GM23338 (cell line): ENCODE measurements around the gene GFRA3. TPM values are rescaled to one million over a fixed set of nuclear protein-coding genes. Genes with fewer than 3 reads are reported as not detected.

Source experiments
- ATAC-seq: fragments of 200-7000 bp; cut with Tn5 transposase; 3 replicates; pipeline ENCODE4 v1.9.1; 2020
- DNase-seq: peaks from one replicate; pipeline ENCODE4 v3.0.0-alpha.2; 2015; ENCODE audit warnings: low spot score
- H2AFZ ChIP-seq: fragments of 200-600 bp; sonication (generic); 2 replicates; pipeline ENCODE4 v1.8.0; 2016; ENCODE audit warnings: antibody characterized with exemption, mild to moderate bottlenecking, moderate library complexity
- H3F3A ChIP-seq: fragments of 200-600 bp; sonication (generic); replicated peaks from 2 replicates; pipeline ENCODE4 v1.8.0; 2017; ENCODE audit warnings: antibody characterized with exemption, mixed run types, low read depth
- H3K27ac ChIP-seq: fragments of 200-600 bp; sonication (generic); 2 replicates; pipeline ENCODE4 v1.6.1; 2016; ENCODE audit warnings: low read depth
- H3K27me3 ChIP-seq: fragments of 200-600 bp; sonication (generic); 2 replicates; pipeline ENCODE4 v1.8.0; 2016; ENCODE audit warnings: mild to moderate bottlenecking, mixed run types, moderate library complexity; ENCODE audit not compliant: insufficient read depth
- H3K36me3 ChIP-seq: fragments of 200-600 bp; sonication (generic); 2 replicates; pipeline ENCODE4 v1.8.0; 2016; ENCODE audit warnings: mild to moderate bottlenecking; ENCODE audit not compliant: insufficient read depth
- H3K4me1 ChIP-seq: fragments of 200-600 bp; sonication (generic); 2 replicates; pipeline ENCODE4 v1.8.0; 2016; ENCODE audit warnings: mild to moderate bottlenecking, moderate library complexity; ENCODE audit not compliant: insufficient read depth
- H3K4me2 ChIP-seq: fragments of 200-600 bp; sonication (generic); 2 replicates; pipeline ENCODE4 v1.7.1; 2017; ENCODE audit warnings: mixed run types
- H3K4me3 ChIP-seq: fragments of 200-600 bp; sonication (generic); 2 replicates; pipeline ENCODE4 v1.6.1; 2016; ENCODE audit warnings: mixed run types
- H3K79me2 ChIP-seq: fragments of 200-600 bp; sonication (generic); replicated peaks from 2 replicates; pipeline ENCODE4 v1.8.0; 2017; ENCODE audit warnings: mild to moderate bottlenecking; ENCODE audit not compliant: insufficient read depth
- H3K9me2 ChIP-seq: fragments of 200-600 bp; sonication (generic); 2 replicates; pipeline ENCODE4 v1.8.0; 2017; ENCODE audit not compliant: insufficient read depth
- H4K20me1 ChIP-seq: fragments of 200-600 bp; sonication (generic); replicated peaks from 2 replicates; pipeline ENCODE4 v1.8.0; 2017; ENCODE audit warnings: mild to moderate bottlenecking; ENCODE audit not compliant: insufficient read depth
- H3K27ac Mint-ChIP-seq: 2 replicates; pipeline ENCODE4 v1.8.0; 2020; ENCODE audit warnings: inconsistent platforms, mild to moderate bottlenecking, moderate library complexity, mixed read lengths
- H3K27me3 Mint-ChIP-seq: 3 replicates; pipeline ENCODE4 v1.8.0; 2022; ENCODE audit warnings: low read depth, mild to moderate bottlenecking, moderate library complexity, mixed read lengths, inconsistent platforms; ENCODE audit not compliant: insufficient read depth, poor library complexity
- H3K36me3 Mint-ChIP-seq: 3 replicates; pipeline ENCODE4 v1.8.0; 2021; ENCODE audit warnings: low read depth, mild to moderate bottlenecking, inconsistent platforms, moderate library complexity, mixed read lengths
- H3K4me1 Mint-ChIP-seq: 3 replicates; pipeline ENCODE4 v1.8.0; 2020; ENCODE audit warnings: mild to moderate bottlenecking, inconsistent platforms, mixed read lengths
- H3K4me3 Mint-ChIP-seq: 3 replicates; pipeline ENCODE4 v1.8.0; 2021; ENCODE audit warnings: moderate library complexity, mild to moderate bottlenecking, inconsistent platforms, mixed read lengths
- H3K9me3 Mint-ChIP-seq: 3 replicates; pipeline ENCODE4 v1.8.0; 2020; ENCODE audit warnings: moderate library complexity, mild to moderate bottlenecking, inconsistent platforms, mixed read lengths
- CREB1 ChIP-seq: fragments of 250-450 bp; sonication (Bioruptor Pico); IDR thresholded peaks from 2 replicates; pipeline ENCODE4 v1.5.0; 2020; ENCODE audit warnings: low read depth, mild to moderate bottlenecking, moderate library complexity
- ETS1 ChIP-seq: IDR thresholded peaks from 2 replicates; pipeline ENCODE4 v1.6.1; 2016; ENCODE audit warnings: antibody characterized with exemption
- EZH2 ChIP-seq: fragments of 200-600 bp; sonication (generic); IDR thresholded peaks from one replicate; pipeline ENCODE4 v1.8.0; 2017; ENCODE audit warnings: antibody characterized with exemption, mild to moderate bottlenecking, low read depth; ENCODE audit not compliant: unreplicated experiment
- EZH2phosphoT487 ChIP-seq: fragments of 200-600 bp; sonication (generic); IDR thresholded peaks from one replicate; pipeline ENCODE4 v1.8.1; 2018; ENCODE audit warnings: antibody characterized with exemption; ENCODE audit not compliant: unreplicated experiment
- JUNB ChIP-seq: IDR thresholded peaks from one replicate; pipeline ENCODE4 v1.6.1; 2016; ENCODE audit warnings: antibody characterized with exemption; ENCODE audit not compliant: unreplicated experiment
- NANOG ChIP-seq: IDR thresholded peaks from 2 replicates; pipeline ENCODE4 v1.6.1; 2016; ENCODE audit warnings: antibody characterized with exemption, borderline replicate concordance
- POLR2AphosphoS5 ChIP-seq: IDR thresholded peaks from 2 replicates; pipeline ENCODE4 v1.6.1; 2016; ENCODE audit warnings: antibody characterized with exemption, low read depth
- REST ChIP-seq: IDR thresholded peaks from one replicate; pipeline ENCODE4 v1.6.1; 2018; ENCODE audit warnings: antibody characterized with exemption; ENCODE audit not compliant: unreplicated experiment
- STAT1 ChIP-seq: IDR thresholded peaks from one replicate; pipeline ENCODE4 v1.6.1; 2016; ENCODE audit warnings: antibody characterized with exemption; ENCODE audit not compliant: unreplicated experiment
- ZNF114 ChIP-seq: fragments of 250-450 bp; sonication (Bioruptor Pico); IDR thresholded peaks from 2 replicates; pipeline ENCODE4 v1.5.0; 2020; ENCODE audit warnings: mild to moderate bottlenecking, moderate library complexity
- ZNF331 ChIP-seq: fragments of 250-450 bp; sonication (Bioruptor Pico); IDR thresholded peaks from 2 replicates; pipeline ENCODE4 v1.5.0; 2020; ENCODE audit warnings: low read depth, mild to moderate bottlenecking, moderate library complexity
- polyA plus RNA-seq: library from polyadenylated mRNA; unstranded; fragments of >200 nt; fragmentation: Nextera tagmentation; extraction: Ambion mirVana; gene quantifications from 2 replicates; pipeline ENCODE4 v1.2.1, GENCODE V29; 2016
- total RNA-seq: library from RNA; depleted of rRNA; stranded (reverse); fragments of >200 nt; shearing (Covaris generic); gene quantifications from 2 replicates; pipeline ENCODE4 v1.2.3, GENCODE V29; 2014
- TF ChIP-seq, protein P1 (sequence below): fragments of 250-450 bp; sonication (Bioruptor Pico); IDR thresholded peaks from 2 replicates; pipeline ENCODE4 v1.5.0; 2020; ENCODE audit warnings: mild to moderate bottlenecking, moderate library complexity
- TF ChIP-seq, protein P2 (sequence below), 2 experiments: fragments of 200-600 bp in 1 of 2; sonication (generic) in 1 of 2; conservative IDR thresholded peaks; 2 replicates each; pipeline versions ENCODE4 v1.5.1 to v1.6.1; 2016 to 2017; ENCODE audit warnings: antibody characterized with exemption in 2 of 2, low read depth in 2 of 2, mild to moderate bottlenecking in 2 of 2, moderate library complexity in 1 of 2

The GFRA3 gene
- total and polyA plus RNA-seq, 2 experiments from 2014 or later = 1.1 TPM

DNA sequence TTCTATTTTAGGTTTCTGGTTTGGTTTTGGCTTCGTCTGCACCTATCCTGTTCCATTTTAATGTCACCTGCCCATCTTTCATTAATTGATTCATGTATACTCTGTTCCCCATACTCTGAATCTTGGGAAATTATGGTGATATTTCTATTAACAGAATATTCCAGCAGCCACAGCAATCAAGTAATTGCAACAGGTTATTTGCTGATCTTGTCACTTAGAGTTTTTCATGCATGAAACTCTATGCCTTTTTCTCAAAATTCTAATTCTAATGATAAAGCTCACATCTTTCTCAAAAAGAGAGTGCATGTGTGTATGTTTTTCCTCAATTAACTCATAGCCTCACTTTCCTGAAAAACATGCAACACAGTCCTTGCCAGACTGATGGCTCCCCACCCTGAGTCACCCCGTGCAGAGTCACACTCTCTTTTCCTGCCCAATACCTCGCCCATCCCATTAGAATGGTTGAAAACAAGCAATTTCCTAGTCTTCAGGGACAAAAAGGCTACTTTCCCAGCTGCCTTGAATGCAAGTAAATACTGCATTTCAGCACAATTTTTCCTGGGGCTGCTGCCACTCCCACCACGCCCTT, 15.6 kb downstream of the GFRA3 start:
- Histone ChIP-seq H3K27me3 (no peaks in the 10 kb centered on the region), H3K79me2 (no peaks in the 10 kb centered on the region), H3K4me1 (no peaks in the 10 kb centered on the region), H2AFZ (no peak overlapping the region), H3K36me3 (no peaks in the 10 kb centered on the region), H3K4me2 (no peak overlapping the region), H3F3A (no peaks in the 10 kb centered on the region), H3K9me2 (no peaks in the 10 kb centered on the region), H3K27ac (no peak overlapping the region), H3K4me3 (no peak overlapping the region), H4K20me1 (no peaks in the 10 kb centered on the region)
- no peaks in the 10 kb centered on the region for H3K4me1 Mint-ChIP-seq
- H3K27me3 Mint-ChIP-seq = peaks cover 7% of the 10 kb centered on the region
- no peaks in the 10 kb centered on the region for H3K36me3 Mint-ChIP-seq
- no peak overlapping the region for H3K27ac Mint-ChIP-seq
- ATAC-seq = no peak
- no peak for DNase-seq
- TF ChIP-seq EZH2 (no peak), ETS1 (no peak), NANOG (no peak), CREB1 (CRISPR knock-in tag) (no peak), EZH2phosphoT487 (no peak), REST (no peak), ZNF114 (CRISPR knock-in tag) (no peak), STAT1 (no peak), POLR2AphosphoS5 (no peak), ZNF331 (CRISPR knock-in tag) (no peak), JUNB (no peak)
- TF ChIP-seq, protein P1, sequence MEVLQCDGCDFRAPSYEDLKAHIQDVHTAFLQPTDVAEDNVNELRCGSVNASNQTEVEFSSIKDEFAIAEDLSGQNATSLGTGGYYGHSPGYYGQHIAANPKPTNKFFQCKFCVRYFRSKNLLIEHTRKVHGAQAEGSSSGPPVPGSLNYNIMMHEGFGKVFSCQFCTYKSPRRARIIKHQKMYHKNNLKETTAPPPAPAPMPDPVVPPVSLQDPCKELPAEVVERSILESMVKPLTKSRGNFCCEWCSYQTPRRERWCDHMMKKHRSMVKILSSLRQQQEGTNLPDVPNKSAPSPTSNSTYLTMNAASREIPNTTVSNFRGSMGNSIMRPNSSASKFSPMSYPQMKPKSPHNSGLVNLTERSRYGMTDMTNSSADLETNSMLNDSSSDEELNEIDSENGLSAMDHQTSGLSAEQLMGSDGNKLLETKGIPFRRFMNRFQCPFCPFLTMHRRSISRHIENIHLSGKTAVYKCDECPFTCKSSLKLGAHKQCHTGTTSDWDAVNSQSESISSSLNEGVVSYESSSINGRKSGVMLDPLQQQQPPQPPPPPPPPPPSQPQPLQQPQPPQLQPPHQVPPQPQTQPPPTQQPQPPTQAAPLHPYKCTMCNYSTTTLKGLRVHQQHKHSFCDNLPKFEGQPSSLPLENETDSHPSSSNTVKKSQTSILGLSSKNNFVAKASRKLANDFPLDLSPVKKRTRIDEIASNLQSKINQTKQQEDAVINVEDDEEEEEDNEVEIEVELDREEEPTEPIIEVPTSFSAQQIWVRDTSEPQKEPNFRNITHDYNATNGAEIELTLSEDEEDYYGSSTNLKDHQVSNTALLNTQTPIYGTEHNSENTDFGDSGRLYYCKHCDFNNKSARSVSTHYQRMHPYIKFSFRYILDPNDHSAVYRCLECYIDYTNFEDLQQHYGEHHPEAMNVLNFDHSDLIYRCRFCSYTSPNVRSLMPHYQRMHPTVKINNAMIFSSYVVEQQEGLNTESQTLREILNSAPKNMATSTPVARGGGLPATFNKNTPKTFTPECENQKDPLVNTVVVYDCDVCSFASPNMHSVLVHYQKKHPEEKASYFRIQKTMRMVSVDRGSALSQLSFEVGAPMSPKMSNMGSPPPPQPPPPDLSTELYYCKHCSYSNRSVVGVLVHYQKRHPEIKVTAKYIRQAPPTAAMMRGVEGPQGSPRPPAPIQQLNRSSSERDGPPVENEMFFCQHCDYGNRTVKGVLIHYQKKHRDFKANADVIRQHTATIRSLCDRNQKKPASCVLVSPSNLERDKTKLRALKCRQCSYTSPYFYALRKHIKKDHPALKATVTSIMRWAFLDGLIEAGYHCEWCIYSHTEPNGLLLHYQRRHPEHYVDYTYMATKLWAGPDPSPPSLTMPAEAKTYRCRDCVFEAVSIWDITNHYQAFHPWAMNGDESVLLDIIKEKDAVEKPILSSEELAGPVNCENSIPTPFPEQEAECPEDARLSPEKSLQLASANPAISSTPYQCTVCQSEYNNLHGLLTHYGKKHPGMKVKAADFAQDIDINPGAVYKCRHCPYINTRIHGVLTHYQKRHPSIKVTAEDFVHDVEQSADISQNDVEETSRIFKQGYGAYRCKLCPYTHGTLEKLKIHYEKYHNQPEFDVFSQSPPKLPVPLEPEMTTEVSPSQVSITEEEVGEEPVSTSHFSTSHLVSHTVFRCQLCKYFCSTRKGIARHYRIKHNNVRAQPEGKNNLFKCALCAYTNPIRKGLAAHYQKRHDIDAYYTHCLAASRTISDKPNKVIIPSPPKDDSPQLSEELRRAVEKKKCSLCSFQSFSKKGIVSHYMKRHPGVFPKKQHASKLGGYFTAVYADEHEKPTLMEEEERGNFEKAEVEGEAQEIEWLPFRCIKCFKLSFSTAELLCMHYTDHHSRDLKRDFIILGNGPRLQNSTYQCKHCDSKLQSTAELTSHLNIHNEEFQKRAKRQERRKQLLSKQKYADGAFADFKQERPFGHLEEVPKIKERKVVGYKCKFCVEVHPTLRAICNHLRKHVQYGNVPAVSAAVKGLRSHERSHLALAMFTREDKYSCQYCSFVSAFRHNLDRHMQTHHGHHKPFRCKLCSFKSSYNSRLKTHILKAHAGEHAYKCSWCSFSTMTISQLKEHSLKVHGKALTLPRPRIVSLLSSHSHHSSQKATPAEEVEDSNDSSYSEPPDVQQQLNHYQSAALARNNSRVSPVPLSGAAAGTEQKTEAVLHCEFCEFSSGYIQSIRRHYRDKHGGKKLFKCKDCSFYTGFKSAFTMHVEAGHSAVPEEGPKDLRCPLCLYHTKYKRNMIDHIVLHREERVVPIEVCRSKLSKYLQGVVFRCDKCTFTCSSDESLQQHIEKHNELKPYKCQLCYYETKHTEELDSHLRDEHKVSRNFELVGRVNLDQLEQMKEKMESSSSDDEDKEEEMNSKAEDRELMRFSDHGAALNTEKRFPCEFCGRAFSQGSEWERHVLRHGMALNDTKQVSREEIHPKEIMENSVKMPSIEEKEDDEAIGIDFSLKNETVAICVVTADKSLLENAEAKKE = no peak
- TF ChIP-seq, protein P2, sequence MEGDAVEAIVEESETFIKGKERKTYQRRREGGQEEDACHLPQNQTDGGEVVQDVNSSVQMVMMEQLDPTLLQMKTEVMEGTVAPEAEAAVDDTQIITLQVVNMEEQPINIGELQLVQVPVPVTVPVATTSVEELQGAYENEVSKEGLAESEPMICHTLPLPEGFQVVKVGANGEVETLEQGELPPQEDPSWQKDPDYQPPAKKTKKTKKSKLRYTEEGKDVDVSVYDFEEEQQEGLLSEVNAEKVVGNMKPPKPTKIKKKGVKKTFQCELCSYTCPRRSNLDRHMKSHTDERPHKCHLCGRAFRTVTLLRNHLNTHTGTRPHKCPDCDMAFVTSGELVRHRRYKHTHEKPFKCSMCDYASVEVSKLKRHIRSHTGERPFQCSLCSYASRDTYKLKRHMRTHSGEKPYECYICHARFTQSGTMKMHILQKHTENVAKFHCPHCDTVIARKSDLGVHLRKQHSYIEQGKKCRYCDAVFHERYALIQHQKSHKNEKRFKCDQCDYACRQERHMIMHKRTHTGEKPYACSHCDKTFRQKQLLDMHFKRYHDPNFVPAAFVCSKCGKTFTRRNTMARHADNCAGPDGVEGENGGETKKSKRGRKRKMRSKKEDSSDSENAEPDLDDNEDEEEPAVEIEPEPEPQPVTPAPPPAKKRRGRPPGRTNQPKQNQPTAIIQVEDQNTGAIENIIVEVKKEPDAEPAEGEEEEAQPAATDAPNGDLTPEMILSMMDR (conservative IDR thresholded peaks at IDR 0.05; ENCODE audit: low read depth in 2 of 2) = no peak
- no peak overlapping the region for H3K4me3 Mint-ChIP-seq
- no peaks in the 10 kb centered on the region for H3K9me3 Mint-ChIP-seq
